ENCODE results near the gene MISP3.

MISP3 gene

DNA sequence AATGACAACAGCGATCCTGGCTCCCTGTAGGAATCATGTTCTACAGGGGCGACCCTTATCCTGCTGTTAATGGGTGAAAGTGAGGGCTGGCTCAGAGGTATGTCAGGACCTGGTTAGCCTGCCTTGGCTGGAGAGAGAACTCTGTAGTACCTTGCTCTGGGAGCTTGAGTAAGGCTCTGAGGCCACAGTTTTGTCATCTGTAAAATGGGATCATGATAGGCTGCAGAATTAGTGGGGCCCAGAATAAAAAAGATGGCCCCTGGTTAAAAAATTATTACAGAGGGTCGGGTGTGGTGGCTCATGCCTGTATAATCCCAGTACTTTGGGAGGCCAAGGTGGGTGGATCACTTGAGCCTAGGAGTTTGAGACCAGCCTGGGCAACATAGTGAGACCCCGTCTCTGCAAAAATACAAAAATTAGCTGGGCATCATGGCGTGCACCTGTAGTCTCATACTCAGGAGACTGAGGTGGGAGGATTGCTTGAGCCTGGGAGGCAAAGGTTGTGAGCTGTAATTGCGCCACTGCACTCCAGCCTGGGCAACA, 28.5 kb downstream of the MISP3 start:
- Histone ChIP-seq H3K9me3 (no peaks in the 10 kb centered on the region), H3K4me1 (ENCODE audit: control insufficient read depth in 1 of 2, insufficient read depth in 1 of 2, low read depth in 1 of 2, low read length in 1 of 2) (no peaks in the 10 kb centered on the region), H3K27ac (no peak overlapping the region), H3K4me3 (ENCODE audit: low read depth in 1 of 2, low read length in 1 of 2) (no peak overlapping the region), H3K27me3 (no peaks in the 10 kb centered on the region), H3K36me3 (peaks cover 98% of the 10 kb centered on the region)
- no peak for TF ChIP-seq CTCF (IDR thresholded peaks at IDR 0.05)

DNA sequence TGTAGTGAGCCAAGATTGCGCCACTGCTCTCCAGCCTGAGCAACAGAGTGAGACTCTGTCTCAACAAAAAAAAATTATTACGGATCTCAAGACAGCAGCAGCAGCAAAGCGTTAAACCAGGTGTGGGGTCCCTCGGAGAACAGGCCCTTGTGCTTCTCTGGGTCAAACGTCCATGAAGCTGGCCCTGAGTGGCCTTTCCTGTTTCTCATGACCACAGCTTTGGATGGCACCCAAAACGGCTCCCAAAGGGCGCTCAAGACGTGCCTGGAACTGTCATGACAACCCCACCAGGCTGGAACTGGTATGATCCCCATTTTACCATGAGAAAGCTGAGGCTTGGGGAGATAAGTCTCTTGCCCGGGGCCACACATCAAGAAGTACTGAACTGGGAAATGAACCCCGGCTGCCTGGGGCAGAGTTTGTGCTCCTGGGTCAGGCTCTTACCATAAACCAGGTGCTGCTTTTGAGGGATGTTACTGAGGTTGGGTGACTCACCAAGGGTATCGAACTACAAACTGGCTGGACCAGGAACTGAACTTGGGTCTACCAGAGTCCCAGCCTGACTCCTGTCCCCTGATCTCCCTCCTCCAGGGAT, 29.6 kb downstream of the MISP3 start:
- peaks cover 98% of the 10 kb centered on the region for H3K36me3 ChIP-seq
- H3K4me1 ChIP-seq (ENCODE audit: control insufficient read depth in 1 of 2, insufficient read depth in 1 of 2, low read depth in 1 of 2, low read length in 1 of 2) = no peaks in the 10 kb centered on the region
- H3K4me3 ChIP-seq (ENCODE audit: low read depth in 1 of 2, low read length in 1 of 2) = no peak overlapping the region
- no peaks in the 10 kb centered on the region for H3K9me3 ChIP-seq
- no peaks in the 10 kb centered on the region for H3K27me3 ChIP-seq
- no peak overlapping the region for H3K27ac ChIP-seq
- no peak for TF ChIP-seq CTCF (IDR thresholded peaks at IDR 0.05)

DNA sequence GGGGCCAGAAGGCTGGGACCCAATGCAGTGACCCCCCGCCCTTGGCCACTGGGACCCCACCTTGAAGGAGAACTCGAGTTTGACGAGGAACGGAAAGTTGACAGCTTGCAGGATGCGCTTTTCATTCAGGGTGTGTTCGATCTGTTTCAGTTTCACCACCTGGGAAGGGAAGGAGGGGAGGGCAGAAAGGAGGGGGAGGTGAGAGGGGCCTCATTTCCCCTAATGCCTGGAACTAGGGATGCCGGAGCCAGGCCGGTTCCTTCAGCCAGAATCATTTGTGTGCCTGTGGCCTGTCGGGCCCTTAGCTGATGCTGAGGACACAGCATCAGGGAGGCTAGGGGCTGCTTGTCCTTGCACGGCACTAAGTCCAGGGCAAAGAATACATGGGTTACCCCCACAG, 30.2 kb downstream of the MISP3 start:
- Histone ChIP-seq H3K4me1 (ENCODE audit: control insufficient read depth in 1 of 2, insufficient read depth in 1 of 2, low read depth in 1 of 2, low read length in 1 of 2) (no peaks in the 10 kb centered on the region), H3K4me3 (ENCODE audit: low read depth in 1 of 2, low read length in 1 of 2) (no peak overlapping the region), H3K9me3 (no peaks in the 10 kb centered on the region), H3K36me3 (peaks cover 98% of the 10 kb centered on the region), H3K27me3 (no peaks in the 10 kb centered on the region), H3K27ac (no peak overlapping the region)
- no peak for TF ChIP-seq CTCF (IDR thresholded peaks at IDR 0.05)

GRCh38 chr19:14103310-14103709, 30.7 kb downstream of the MISP3 start:
- Histone ChIP-seq H3K36me3 (peaks cover 98% of the 10 kb centered on the region), H3K27me3 (no peaks in the 10 kb centered on the region), H3K27ac (no peak overlapping the region), H3K9me3 (no peaks in the 10 kb centered on the region), H3K4me1 (ENCODE audit: control insufficient read depth in 1 of 2, insufficient read depth in 1 of 2, low read depth in 1 of 2, low read length in 1 of 2) (no peaks in the 10 kb centered on the region), H3K4me3 (ENCODE audit: low read depth in 1 of 2, low read length in 1 of 2) (no peak overlapping the region)
- TF ChIP-seq CTCF (IDR thresholded peaks at IDR 0.05) = no peak

DNA sequence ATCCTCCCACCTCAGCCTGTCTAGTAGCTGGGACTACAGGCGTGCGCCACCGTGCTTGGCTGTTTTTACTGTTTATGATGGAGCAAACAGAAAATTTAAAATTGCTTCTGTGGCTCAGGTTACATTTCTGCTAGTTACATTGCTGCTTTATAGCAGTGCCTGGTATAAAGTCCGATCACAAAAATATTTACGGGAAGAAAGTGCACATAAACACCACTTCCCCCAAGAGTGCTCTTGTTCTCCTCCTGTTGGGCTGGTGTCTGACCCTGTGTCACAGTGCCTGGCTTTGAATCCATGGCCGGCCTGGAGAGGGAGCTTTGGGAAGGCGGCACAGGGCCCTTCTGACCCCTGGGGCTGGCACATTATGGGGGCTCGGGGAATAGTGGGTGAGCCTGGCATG, 33.1 kb downstream of the MISP3 start:
- Histone ChIP-seq H3K4me1 (ENCODE audit: control insufficient read depth in 1 of 2, insufficient read depth in 1 of 2, low read depth in 1 of 2, low read length in 1 of 2) (peaks cover 0 to 6% of the 10 kb centered on the region in 2 experiments), H3K36me3 (peaks cover 83% of the 10 kb centered on the region), H3K9me3 (no peaks in the 10 kb centered on the region), H3K27me3 (no peaks in the 10 kb centered on the region), H3K4me3 (ENCODE audit: low read depth in 1 of 2, low read length in 1 of 2) (no peak overlapping the region), H3K27ac (no peak overlapping the region)
- TF ChIP-seq CTCF (IDR thresholded peaks at IDR 0.05) = no peak

All from neutrophil (primary cell).